PC-3 (cell line): Measurements from ENCODE around the gene FIS1.

ENCODE experiments used
- CTCF ChIP-seq: fragments of 300-600 bp; sonication (generic); conservative IDR thresholded peaks from 2 replicates; pipeline ENCODE4 v1.5.1; 2017; ENCODE audit warnings: antibody characterized with exemption, low read depth, mild to moderate bottlenecking, low read length
- EZH2 ChIP-seq: fragments of 300-600 bp; sonication (generic); IDR thresholded peaks from one replicate; pipeline ENCODE4 v1.6.1; 2017; ENCODE audit warnings: antibody characterized with exemption, mild to moderate bottlenecking, low read length; ENCODE audit not compliant: unreplicated experiment

GRCh38 chr7:101222275-101222830 lies 22.5 kb downstream of the FIS1 start:
- TF ChIP-seq CTCF (no peak), EZH2 (no peak)
